A549 (cell line): ENCODE data around the gene REN. TPM values are rescaled to one million over a fixed set of nuclear protein-coding genes. Genes with fewer than 3 reads are reported as not detected.

ENCODE experiments used
- ATAC-seq, 2 experiments: fragments of 200-7000 bp in 1 of 2; fragments of >200 bp in 1 of 2; cut with Nextera tagmentation in 1 of 2; cut with Tn5 transposase in 1 of 2; 3 replicates each; pipeline versions ENCODE4 v1.8.0 to v1.9.1; 2018 to 2020; ENCODE audit warnings: mild to moderate bottlenecking in 1 of 2, moderate library complexity in 1 of 2
- CTCF ChIA-PET: fragments of 300-600 bp; sonication (Branson Sonifier 250); formaldehyde crosslinking; extraction: SDS; loops from one replicate; lab custom pipeline; 2021; ENCODE audit warnings: antibody characterized with exemption, inconsistent platforms; lab: Yijun Ruan, JAX
- POLR2A ChIA-PET: fragments of 350-600 bp; formaldehyde crosslinking; extraction: SDS; loops from one replicate; lab custom pipeline; 2021; ENCODE audit warnings: antibody characterized with exemption, inconsistent platforms; lab: Yijun Ruan, JAX
- DNase-seq, 2 experiments: peaks; one replicate each; pipeline versions ENCODE4 v3.0.0 to v3.0.0-alpha.2; 2011 to 2016; ENCODE audit warnings: low read depth in 1 of 2, low spot score in 1 of 2
- FAIRE-seq: peaks from 2 replicates; lab custom pipeline; 2011; peaks lifted over from hg19 to GRCh38; lab: Jason Lieb, UNC
- H3K27ac ChIP-seq, 2 experiments: fragments of >200 bp; sonication (Bioruptor Twin); formaldehyde crosslinking; 3 replicates each; pipeline ENCODE4 v1.5.1; 2016 to 2017
- H3K4me1 ChIP-seq: fragments of >200 bp; sonication (Bioruptor Twin); formaldehyde crosslinking; 3 replicates; pipeline ENCODE4 v1.6.1; 2016
- H3K4me2 ChIP-seq: fragments of >200 bp; sonication (Bioruptor Twin); formaldehyde crosslinking; 3 replicates; pipeline ENCODE4 v1.6.1; 2016
- H3K4me3 ChIP-seq: fragments of >200 bp; sonication (Bioruptor Twin); formaldehyde crosslinking; 3 replicates; pipeline ENCODE4 v1.5.1; 2016
- H3K9me3 ChIP-seq: fragments of >200 bp; sonication (Bioruptor Twin); formaldehyde crosslinking; 3 replicates; pipeline ENCODE4 v1.6.1; 2016
- BCL3 ChIP-seq: fragments of >200 bp; sonication (Bioruptor Twin); formaldehyde crosslinking; IDR thresholded peaks from 3 replicates; pipeline ENCODE4 v1.6.1; 2016
- BHLHE40 ChIP-seq: IDR thresholded peaks from 2 replicates; pipeline ENCODE4 v1.6.1; 2012; ENCODE audit warnings: low read depth, low read length, inconsistent platforms
- CBX2 ChIP-seq: fragments of 200-600 bp; sonication (generic); IDR thresholded peaks from 2 replicates; pipeline ENCODE4 v1.6.1; 2016; ENCODE audit warnings: low read depth, mild to moderate bottlenecking, borderline replicate concordance
- CHD2 ChIP-seq: fragments of 150-350 bp; IDR thresholded peaks from 2 replicates; pipeline ENCODE4 v1.6.1; 2014; ENCODE audit warnings: low read length; ENCODE audit not compliant: partially characterized antibody
- EHF ChIP-seq: fragments of 250-450 bp; sonication (Bioruptor Pico); IDR thresholded peaks from 2 replicates; pipeline ENCODE4 v1.5.0; 2020; ENCODE audit warnings: mild to moderate bottlenecking
- EHMT2 ChIP-seq: fragments of 200-600 bp; sonication (generic); IDR thresholded peaks from 2 replicates; pipeline ENCODE4 v1.6.1; 2016; ENCODE audit warnings: antibody characterized with exemption, low read depth, mild to moderate bottlenecking, moderate library complexity
- ESRRA ChIP-seq: fragments of 150-350 bp; IDR thresholded peaks from 2 replicates; pipeline ENCODE4 v1.6.1; 2014; ENCODE audit warnings: mild to moderate bottlenecking, low read length, borderline replicate concordance
- FOSB ChIP-seq: fragments of 250-450 bp; sonication (Bioruptor Pico); IDR thresholded peaks from 2 replicates; pipeline ENCODE4 v1.5.0; 2020; ENCODE audit warnings: mild to moderate bottlenecking, moderate library complexity
- FOSL2 ChIP-seq, 2 experiments: fragments of 450-650 bp in 1 of 2; fragments of >200 bp in 1 of 2; sonication (Bioruptor Twin) in 1 of 2; formaldehyde crosslinking; IDR thresholded peaks; 2 replicates each; pipeline versions ENCODE4 v1.5.0 to v1.6.1; 2016 to 2020; ENCODE audit warnings: mild to moderate bottlenecking in 1 of 2, moderate library complexity in 1 of 2
- HDAC2 ChIP-seq: fragments of 200-600 bp; sonication (generic); IDR thresholded peaks from 2 replicates; pipeline ENCODE4 v1.6.1; 2016
- HES2 ChIP-seq: fragments of >200 bp; sonication (Bioruptor Twin); formaldehyde crosslinking; IDR thresholded peaks from 2 replicates; pipeline ENCODE4 v1.6.1; 2016
- HOXB13 ChIP-seq: fragments of 250-450 bp; sonication (Bioruptor Pico); IDR thresholded peaks from 2 replicates; pipeline ENCODE4 v1.5.0; 2020; ENCODE audit warnings: low read depth, mild to moderate bottlenecking, moderate library complexity
- KDM1A ChIP-seq: fragments of 200-600 bp; sonication (generic); IDR thresholded peaks from 2 replicates; pipeline ENCODE4 v1.6.1; 2016; ENCODE audit warnings: low read depth, mild to moderate bottlenecking
- KDM5A ChIP-seq: fragments of 200-600 bp; sonication (generic); IDR thresholded peaks from 2 replicates; pipeline ENCODE4 v1.6.1; 2016; ENCODE audit warnings: antibody characterized with exemption, mild to moderate bottlenecking
- MAFK ChIP-seq: fragments of 450-650 bp; IDR thresholded peaks from 2 replicates; pipeline ENCODE4 v1.6.1; 2014; ENCODE audit not compliant: partially characterized antibody
- MAX ChIP-seq: IDR thresholded peaks from 2 replicates; pipeline ENCODE4 v1.6.1; 2012
- MYC ChIP-seq: IDR thresholded peaks from 2 replicates; pipeline ENCODE4 v1.6.1; 2012; ENCODE audit warnings: mild to moderate bottlenecking, inconsistent platforms, low read length, improper control_type of control experiment, borderline replicate concordance
- POLR2AphosphoS2 ChIP-seq: conservative IDR thresholded peaks from 2 replicates; pipeline ENCODE4 v1.6.1; 2012; ENCODE audit warnings: low read length, improper control_type of control experiment, inconsistent platforms
- RAD21 ChIP-seq, 2 experiments: fragments of >200 bp in 1 of 2; sonication (Bioruptor Twin) in 1 of 2; formaldehyde crosslinking in 1 of 2; IDR thresholded peaks in 1 of 2; conservative IDR thresholded peaks in 1 of 2; 2 replicates in 1 of 2; 3 replicates in 1 of 2; pipeline ENCODE4 v1.6.1; 2012 to 2018; ENCODE audit warnings: inconsistent platforms in 1 of 2
- RNF2 ChIP-seq: fragments of 200-600 bp; sonication (generic); IDR thresholded peaks from 2 replicates; pipeline ENCODE4 v1.6.1; 2016; ENCODE audit warnings: low read depth, mild to moderate bottlenecking, antibody characterized with exemption, moderate library complexity, borderline replicate concordance
- SREBF2 ChIP-seq: fragments of 450-650 bp; IDR thresholded peaks from 2 replicates; pipeline ENCODE4 v1.6.1; 2014; ENCODE audit warnings: mild to moderate bottlenecking, moderate library complexity
- TP53 ChIP-seq: fragments of 250-450 bp; sonication (Bioruptor Pico); IDR thresholded peaks from 2 replicates; pipeline ENCODE4 v1.5.0; 2021; ENCODE audit warnings: mild to moderate bottlenecking, moderate library complexity
- USF2 ChIP-seq: fragments of 450-650 bp; IDR thresholded peaks from 2 replicates; pipeline ENCODE4 v1.6.1; 2014; ENCODE audit warnings: antibody characterized with exemption
- ZFP36 ChIP-seq: fragments of 450-650 bp; IDR thresholded peaks from 2 replicates; pipeline ENCODE4 v1.6.1; 2014; ENCODE audit warnings: borderline replicate concordance; ENCODE audit not compliant: partially characterized antibody
- ZNF302 ChIP-seq: fragments of 250-450 bp; sonication (Bioruptor Pico); IDR thresholded peaks from 2 replicates; pipeline ENCODE4 v1.9.0; 2021; ENCODE audit warnings: inconsistent platforms, mild to moderate bottlenecking, moderate library complexity
- ZSCAN20 ChIP-seq: fragments of 250-450 bp; sonication (Bioruptor Pico); IDR thresholded peaks from 2 replicates; pipeline ENCODE4 v1.8.0; 2022; ENCODE audit warnings: mild to moderate bottlenecking, moderate library complexity
- WGBS: methylation state at CpG from one replicate; pipeline ENCODE4 v1.1.6; 2017; ENCODE audit errors: missing lambda C conversion rate; 5-methylcytosine and 5-hydroxymethylcytosine counted together
- polyA plus RNA-seq, 4 experiments: library from polyadenylated mRNA; depleted of rRNA in 3 of 4; stranded (reverse); fragments of >200 nt; fragmentation: RNase III in 1 of 4; extraction: RNeasy Plus Mini Kit Qiagen cat#74134 plus additional on column Dnase treatment in 1 of 4; gene quantifications; 2 replicates in 3 of 4; 3 replicates in 1 of 4; pipeline ENCODE4 v1.2.3, GENCODE V29; 2011 to 2017

Gene REN
- polyA plus RNA-seq, 2 of the 4 experiments (the other 2 are of a cell fraction): not detected

GRCh38 chr1:204113896-204114295, 52.2 kb downstream of the REN start (continued):
- TF ChIP-seq KDM5A (no peak), HDAC2 (no peak), FOSL2 (IDR thresholded peaks at IDR 0.05) (no peak), FOSL2 (CRISPR knock-in tag; IDR thresholded peaks at IDR 0.05) (no peak)

GRCh38 chr1:204112876-204113730, 53.0 kb downstream of the REN start:
- no peaks in the 10 kb centered on the region for H3K9me3 ChIP-seq
- FAIRE-seq: no peak
- ATAC-seq: peak in 1 of 2 experiments; percentile 56; a peak in 4 of 6 replicates
- ChIA-PET CTCF (interaction anchor here (1.0 to 32.2 kb wide), 8 partner anchors 8 to 251 kb away, joined by 3 to 757 read pairs (median 4); partner anchors contain the start of genes SNRPE and SOX13), POLR2A (interaction anchor here (0.7 kb wide), 1 partner anchor 241 kb away, joined by 3 read pairs; no protein-coding TSS in a partner anchor)
- no peak overlapping the region for H3K4me2 ChIP-seq
- peaks cover 19% of the 10 kb centered on the region for H3K4me1 ChIP-seq
- TF ChIP-seq RAD21 (conservative IDR thresholded peaks at IDR 0.05 in 1 of 2, IDR thresholded peaks at IDR 0.05 in 1 of 2): no peak
- TF ChIP-seq BHLHE40: no peak
- TF ChIP-seq BCL3: no peak
- no peak for TF ChIP-seq ZNF302 (CRISPR knock-in tag)
- no peak for TF ChIP-seq KDM5A
- TF ChIP-seq FOSB (CRISPR knock-in tag): no peak
- no peak for TF ChIP-seq MAFK
- TF ChIP-seq HDAC2: no peak
- no peak for TF ChIP-seq EHMT2
- no peak overlapping the region for H3K27ac ChIP-seq
- no peak for DNase-seq
- no peak overlapping the region for H3K4me3 ChIP-seq
- 76% methylated on average over 8 of the region's 11 CpGs for WGBS

GRCh38 chr1:204110894-204111633, 55.1 kb downstream of the REN start:
- H3K4me2 ChIP-seq: peak overlapping the region; percentile 31; the same call in 2 of the 3 replicates
- peaks cover 19% of the 10 kb centered on the region for H3K4me1 ChIP-seq
- CTCF ChIA-PET: interaction anchor here (0.6 to 32.2 kb wide), 4 partner anchors 12 to 245 kb away, joined by 3 to 757 read pairs (median 14); partner anchors contain the start of gene SNRPE
- no peak overlapping the region for H3K27ac ChIP-seq
- no peaks in the 10 kb centered on the region for H3K9me3 ChIP-seq
- no peak for FAIRE-seq
- H3K4me3 ChIP-seq: no peak overlapping the region
- DNase-seq: peak in 1 of 2 experiments; percentile 23
- 53% methylated on average over 5 of the region's 5 CpGs for WGBS
- peak in 1 of 2 experiments; percentile 42; a peak in 3 of 6 replicates for ATAC-seq
- no peak for TF ChIP-seq ZFP36
- no peak for TF ChIP-seq MAX
- no peak for TF ChIP-seq FOSL2 (IDR thresholded peaks at IDR 0.05)
- no peak for TF ChIP-seq FOSL2 (CRISPR knock-in tag; IDR thresholded peaks at IDR 0.05)
- TF ChIP-seq HOXB13 (CRISPR knock-in tag): no peak
- no peak for TF ChIP-seq KDM1A
- no peak for TF ChIP-seq KDM5A
- TF ChIP-seq CHD2: no peak
- no peak for TF ChIP-seq USF2
- TF ChIP-seq CBX2: no peak
- no peak for TF ChIP-seq ESRRA
- no peak for TF ChIP-seq MYC
- no peak for TF ChIP-seq BCL3
- no peak for TF ChIP-seq TP53 (CRISPR knock-in tag)
- no peak for TF ChIP-seq EHF (CRISPR knock-in tag)
- no peak for TF ChIP-seq POLR2AphosphoS2
- no peak for TF ChIP-seq ZSCAN20
- TF ChIP-seq SREBF2: no peak
- TF ChIP-seq HDAC2: no peak
- no peak for TF ChIP-seq RNF2
- TF ChIP-seq HES2: no peak
- POLR2A ChIA-PET: no interaction called here
